ENCODE results near the gene ABLIM2. TPM values are rescaled to one million over a fixed set of nuclear protein-coding genes. Genes with fewer than 3 reads are reported as not detected.

Gene ABLIM2
- total and polyA plus RNA-seq, 4 experiments from 2014 or later: 0.44 to 7.9 (median 3.8) TPM

DNA sequence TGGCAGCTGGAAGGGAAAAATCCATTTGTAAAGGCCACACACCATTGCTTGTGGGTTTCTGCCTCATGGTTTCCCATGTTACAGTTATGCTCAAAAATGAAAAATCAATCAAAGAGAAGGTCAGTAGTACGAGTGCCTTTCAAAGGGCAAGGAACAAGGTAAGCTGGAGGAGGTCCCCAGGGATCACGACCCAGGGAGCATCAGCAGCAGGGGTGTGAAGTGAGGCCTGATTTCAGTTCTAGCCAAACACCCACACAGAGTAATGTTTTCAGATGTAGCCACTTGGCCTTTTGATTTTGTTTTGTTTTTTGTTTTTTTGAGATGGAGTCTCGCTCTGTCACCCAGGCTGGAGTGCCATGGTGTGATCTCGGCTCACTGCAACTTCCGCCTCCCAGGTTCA is 149.5 kb downstream of the ABLIM2 start:
- H3K4me3 Mint-ChIP-seq: no peak overlapping the region
- H3K4me1 ChIP-seq (ENCODE audit: insufficient read depth, low read length): no peaks in the 10 kb centered on the region
- peaks cover 2 to 26% of the 10 kb centered on the region in 2 donors for H3K36me3 Mint-ChIP-seq
- ChIA-PET POLR2A (ENCODE audit: partially characterized antibody) (no interaction called here), CTCF (ENCODE audit: partially characterized antibody) (no interaction called here)
- no peaks in the 10 kb centered on the region for H3K27me3 Mint-ChIP-seq
- no peak overlapping the region for H3K27ac ChIP-seq (ENCODE audit: low read depth, low read length)
- no peak overlapping the region for H3K4me3 ChIP-seq (ENCODE audit: low read length in 2 of 2)
- DNase-seq: no peak
- no peak overlapping the region for H3K27ac Mint-ChIP-seq
- peaks cover 0 to 2% (median 0%) of the 10 kb centered on the region in 4 donors for H3K4me1 Mint-ChIP-seq
- no peaks in the 10 kb centered on the region for H3K27me3 ChIP-seq (ENCODE audit: insufficient read depth, low read length)
- no peaks in the 10 kb centered on the region for H3K36me3 ChIP-seq (ENCODE audit: insufficient read depth, low read length)
- H3K9me3 ChIP-seq (ENCODE audit: control insufficient read depth in 1 of 2, low read length in 2 of 2): no peaks in the 10 kb centered on the region
- intact Hi-C loops (cut with micrococcal nuclease): no loop called here
- H3K9me3 Mint-ChIP-seq: no peaks in the 10 kb centered on the region

DNA sequence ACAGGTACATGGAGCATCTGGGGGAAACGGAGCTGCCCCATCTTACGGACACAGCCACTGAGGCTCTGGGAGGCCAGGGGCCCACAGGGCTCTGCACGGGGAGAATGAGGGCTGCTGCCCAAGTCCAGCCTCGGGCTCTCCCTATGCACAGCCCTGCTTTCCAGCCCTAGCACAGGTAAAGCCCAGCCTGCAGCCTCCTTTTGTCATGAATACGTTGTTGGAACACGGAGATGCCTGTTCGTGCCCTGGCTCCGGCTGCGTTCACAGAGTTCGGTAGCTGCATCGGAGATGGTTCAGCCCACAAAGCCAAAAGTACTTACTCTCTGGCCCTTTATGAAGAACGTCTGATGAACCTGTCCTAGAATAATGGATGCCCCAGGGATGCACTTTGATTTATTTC is 150.2 kb downstream of the ABLIM2 start:
- DNase-seq: no peak
- Histone ChIP-seq H3K4me3 (ENCODE audit: low read length in 2 of 2) (no peak overlapping the region), H3K36me3 (ENCODE audit: insufficient read depth, low read length) (no peaks in the 10 kb centered on the region), H3K27me3 (ENCODE audit: insufficient read depth, low read length) (no peaks in the 10 kb centered on the region), H3K27ac (ENCODE audit: low read depth, low read length) (no peak overlapping the region), H3K9me3 (ENCODE audit: control insufficient read depth in 1 of 2, low read length in 2 of 2) (no peaks in the 10 kb centered on the region), H3K4me1 (ENCODE audit: insufficient read depth, low read length) (no peaks in the 10 kb centered on the region)
- ChIA-PET CTCF (ENCODE audit: partially characterized antibody) (no interaction called here), POLR2A (ENCODE audit: partially characterized antibody) (no interaction called here)
- Mint-ChIP-seq H3K4me3 (no peak overlapping the region), H3K4me1 (peaks cover 0 to 2% (median 0%) of the 10 kb centered on the region in 4 donors), H3K27ac (no peak overlapping the region), H3K27me3 (no peaks in the 10 kb centered on the region), H3K9me3 (no peaks in the 10 kb centered on the region), H3K36me3 (peaks cover 2 to 26% of the 10 kb centered on the region in 2 donors)
- intact Hi-C loops (cut with micrococcal nuclease): no loop called here

DNA sequence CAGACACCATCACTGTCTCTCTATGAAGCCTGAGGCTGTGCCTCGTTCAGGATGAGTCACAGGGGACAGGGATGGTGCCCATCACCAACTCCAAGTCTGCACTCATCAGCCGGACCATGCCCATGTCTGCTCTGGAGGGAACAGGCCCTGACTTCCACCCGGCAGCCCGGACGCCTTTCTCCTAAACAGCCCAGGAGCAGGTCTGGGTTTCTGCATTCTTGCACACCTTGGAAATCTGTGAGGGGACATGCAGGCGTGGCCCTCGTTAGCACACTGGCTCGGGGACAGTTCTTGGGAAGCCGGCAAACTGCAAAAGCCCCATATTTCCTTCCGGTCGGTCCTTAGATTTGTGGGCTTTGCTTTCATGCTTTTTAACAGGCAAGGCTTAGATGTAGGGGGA is 151.0 kb downstream of the ABLIM2 start:
- peaks cover 0 to under 1% (median 0%) of the 10 kb centered on the region in 4 donors for H3K4me1 Mint-ChIP-seq
- H3K9me3 Mint-ChIP-seq: no peaks in the 10 kb centered on the region
- H3K36me3 ChIP-seq (ENCODE audit: insufficient read depth, low read length): no peaks in the 10 kb centered on the region
- ChIA-PET POLR2A (ENCODE audit: partially characterized antibody) (no interaction called here), CTCF (ENCODE audit: partially characterized antibody) (no interaction called here)
- no peaks in the 10 kb centered on the region for H3K27me3 Mint-ChIP-seq
- H3K27ac ChIP-seq (ENCODE audit: low read depth, low read length): no peak overlapping the region
- H3K9me3 ChIP-seq (ENCODE audit: control insufficient read depth in 1 of 2, low read length in 2 of 2): no peaks in the 10 kb centered on the region
- no peak overlapping the region for H3K4me3 ChIP-seq (ENCODE audit: low read length in 2 of 2)
- H3K4me1 ChIP-seq (ENCODE audit: insufficient read depth, low read length): no peaks in the 10 kb centered on the region
- DNase-seq: no peak
- no peak overlapping the region for H3K27ac Mint-ChIP-seq
- no peak overlapping the region for H3K4me3 Mint-ChIP-seq
- H3K36me3 Mint-ChIP-seq: peaks cover 2 to 26% of the 10 kb centered on the region in 2 donors
- H3K27me3 ChIP-seq (ENCODE audit: insufficient read depth, low read length): no peaks in the 10 kb centered on the region
- intact Hi-C loops (cut with micrococcal nuclease): no loop called here

DNA sequence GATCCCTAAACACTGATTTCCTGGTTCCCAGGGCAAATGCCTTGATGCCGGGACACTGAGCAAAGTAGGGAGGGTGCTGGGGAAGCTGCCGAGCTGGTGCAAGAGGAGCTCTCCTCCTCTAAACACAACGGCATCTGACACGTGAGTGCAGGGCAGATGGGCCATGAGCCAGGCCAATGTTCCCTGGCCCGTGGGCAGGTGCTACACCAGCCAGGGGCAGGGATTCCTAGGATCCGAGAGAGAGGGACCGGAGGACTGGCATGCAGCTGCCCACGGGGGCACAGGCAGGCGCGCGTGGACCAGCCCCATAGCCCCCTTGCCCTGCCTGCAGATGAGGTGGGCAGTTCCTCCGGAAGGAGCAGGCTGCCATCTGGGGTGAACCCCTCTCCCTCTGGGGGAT is 152.1 kb downstream of the ABLIM2 start:
- intact Hi-C loops (cut with micrococcal nuclease): no loop called here
- H3K4me1 Mint-ChIP-seq: no peaks in the 10 kb centered on the region
- H3K27me3 ChIP-seq (ENCODE audit: insufficient read depth, low read length): no peaks in the 10 kb centered on the region
- no peak for DNase-seq
- H3K36me3 Mint-ChIP-seq: peaks cover 2 to 26% of the 10 kb centered on the region in 2 donors
- no peak overlapping the region for H3K27ac ChIP-seq (ENCODE audit: low read depth, low read length)
- no peak overlapping the region for H3K4me3 ChIP-seq (ENCODE audit: low read length in 2 of 2)
- H3K27me3 Mint-ChIP-seq: no peaks in the 10 kb centered on the region
- no peaks in the 10 kb centered on the region for H3K9me3 Mint-ChIP-seq
- no peaks in the 10 kb centered on the region for H3K36me3 ChIP-seq (ENCODE audit: insufficient read depth, low read length)
- no peaks in the 10 kb centered on the region for H3K4me1 ChIP-seq (ENCODE audit: insufficient read depth, low read length)
- CTCF ChIA-PET (ENCODE audit: partially characterized antibody): no interaction called here
- no peak overlapping the region for H3K27ac Mint-ChIP-seq
- H3K9me3 ChIP-seq (ENCODE audit: control insufficient read depth in 1 of 2, low read length in 2 of 2): no peaks in the 10 kb centered on the region
- POLR2A ChIA-PET (ENCODE audit: partially characterized antibody): no interaction called here
- H3K4me3 Mint-ChIP-seq: no peak overlapping the region

DNA sequence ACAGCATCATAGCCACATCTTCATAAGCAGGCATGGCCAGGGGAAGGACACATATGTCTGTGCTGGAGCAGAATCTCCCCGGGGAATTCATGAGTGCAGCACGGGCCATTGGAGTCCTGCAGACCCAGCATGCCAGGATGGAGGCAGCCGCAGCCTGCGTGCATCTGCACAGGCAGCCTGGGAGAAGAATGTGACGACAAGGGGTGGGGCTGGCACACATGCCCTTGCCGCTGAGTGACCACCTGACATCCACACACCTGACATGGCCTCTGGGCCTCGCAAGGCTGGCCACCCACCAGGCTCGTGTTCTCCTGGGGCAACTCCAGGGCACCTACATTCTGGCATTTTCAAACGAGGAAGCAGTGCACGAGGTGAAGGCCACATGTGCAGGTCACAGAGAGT is 152.8 kb downstream of the ABLIM2 start:
- CTCF ChIA-PET (ENCODE audit: partially characterized antibody): no interaction called here
- Mint-ChIP-seq H3K4me3 (no peak overlapping the region), H3K27ac (no peak overlapping the region), H3K27me3 (no peaks in the 10 kb centered on the region), H3K9me3 (no peaks in the 10 kb centered on the region), H3K4me1 (no peaks in the 10 kb centered on the region), H3K36me3 (peaks cover 2 to 26% of the 10 kb centered on the region in 2 donors)
- no peak for DNase-seq
- intact Hi-C loops (cut with micrococcal nuclease): no loop called here
- Histone ChIP-seq H3K4me1 (ENCODE audit: insufficient read depth, low read length) (no peaks in the 10 kb centered on the region), H3K4me3 (ENCODE audit: low read length in 2 of 2) (no peak overlapping the region), H3K9me3 (ENCODE audit: control insufficient read depth in 1 of 2, low read length in 2 of 2) (no peaks in the 10 kb centered on the region), H3K27me3 (ENCODE audit: insufficient read depth, low read length) (no peaks in the 10 kb centered on the region), H3K36me3 (ENCODE audit: insufficient read depth, low read length) (no peaks in the 10 kb centered on the region), H3K27ac (ENCODE audit: low read depth, low read length) (no peak overlapping the region)
- POLR2A ChIA-PET (ENCODE audit: partially characterized antibody): no interaction called here

DNA sequence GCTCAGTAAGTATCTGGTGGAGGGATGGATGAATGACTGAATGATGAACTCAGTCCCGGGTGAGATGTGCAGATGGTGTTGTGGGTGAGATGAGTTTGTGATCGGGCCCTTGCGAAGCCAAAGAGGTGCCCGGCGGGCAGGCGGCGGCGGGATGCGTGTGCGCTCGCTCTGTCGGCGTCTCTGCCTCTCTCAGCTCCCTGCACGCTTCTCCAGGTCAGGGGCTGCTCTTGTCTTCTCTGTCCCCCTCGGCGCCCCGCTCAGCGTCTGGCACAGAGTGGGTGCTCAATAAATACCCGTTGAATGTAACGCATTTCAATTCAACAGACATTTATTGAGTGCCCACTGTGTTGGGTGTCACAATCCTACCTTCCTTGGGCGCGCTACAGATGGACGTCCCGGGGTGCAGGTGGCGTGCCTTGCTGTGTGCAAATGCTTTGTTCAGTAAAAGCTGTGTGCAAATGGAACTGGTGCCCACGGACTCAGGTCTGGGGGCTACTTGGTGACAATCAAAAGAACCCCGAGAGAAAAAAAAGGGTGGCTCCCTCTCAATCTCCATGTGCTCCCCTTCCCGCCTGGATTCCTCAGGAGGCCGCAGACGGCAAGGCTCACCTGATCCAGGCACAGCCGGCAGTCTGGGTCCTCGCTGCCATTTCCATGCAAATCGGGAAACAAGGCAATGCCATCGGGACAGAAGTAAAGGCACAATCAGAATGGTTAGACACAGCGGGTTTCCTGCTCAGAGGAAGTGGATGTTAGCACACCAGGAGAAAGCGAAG is 153.4 kb downstream of the ABLIM2 start:
- no peaks in the 10 kb centered on the region for H3K9me3 Mint-ChIP-seq
- Histone ChIP-seq H3K36me3 (ENCODE audit: insufficient read depth, low read length) (no peaks in the 10 kb centered on the region), H3K27ac (ENCODE audit: low read depth, low read length) (no peak overlapping the region), H3K9me3 (ENCODE audit: control insufficient read depth in 1 of 2, low read length in 2 of 2) (no peaks in the 10 kb centered on the region), H3K4me1 (ENCODE audit: insufficient read depth, low read length) (no peaks in the 10 kb centered on the region), H3K27me3 (ENCODE audit: insufficient read depth, low read length) (no peaks in the 10 kb centered on the region), H3K4me3 (ENCODE audit: low read length in 2 of 2) (no peak overlapping the region)
- H3K4me1 Mint-ChIP-seq: no peaks in the 10 kb centered on the region
- intact Hi-C loops (cut with micrococcal nuclease): no loop called here
- no peak for DNase-seq
- H3K27ac Mint-ChIP-seq: no peak overlapping the region
- peaks cover 2 to 26% of the 10 kb centered on the region in 2 donors for H3K36me3 Mint-ChIP-seq
- H3K4me3 Mint-ChIP-seq: no peak overlapping the region
- no peaks in the 10 kb centered on the region for H3K27me3 Mint-ChIP-seq
- ChIA-PET POLR2A (ENCODE audit: partially characterized antibody) (no interaction called here), CTCF (ENCODE audit: partially characterized antibody) (no interaction called here)

DNA sequence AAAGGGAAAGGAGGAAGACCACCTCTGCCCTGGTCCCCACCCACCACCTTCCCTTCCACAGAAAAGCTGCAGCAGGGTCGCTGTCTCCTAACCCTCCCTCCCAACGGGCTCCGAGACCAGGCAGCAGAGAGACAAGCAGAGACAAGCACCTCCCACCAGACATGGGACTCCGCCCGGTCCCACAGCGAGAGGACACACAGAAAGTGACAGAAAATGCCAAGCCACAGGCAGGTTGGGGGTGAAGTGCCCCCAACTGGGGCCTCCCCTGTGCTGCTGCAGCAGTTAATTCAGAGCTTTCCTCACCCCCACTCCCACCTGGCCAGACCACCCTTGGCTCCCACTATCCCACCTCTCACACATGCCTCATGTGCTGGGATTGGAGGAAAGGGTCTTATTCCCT is 154.5 kb downstream of the ABLIM2 start:
- H3K4me3 Mint-ChIP-seq: no peak overlapping the region
- CTCF ChIA-PET (ENCODE audit: partially characterized antibody): no interaction called here
- H3K27ac Mint-ChIP-seq: no peak overlapping the region
- H3K9me3 Mint-ChIP-seq: no peaks in the 10 kb centered on the region
- no peak for DNase-seq
- H3K27me3 Mint-ChIP-seq: no peaks in the 10 kb centered on the region
- H3K4me1 Mint-ChIP-seq: no peaks in the 10 kb centered on the region
- intact Hi-C loops (cut with micrococcal nuclease): no loop called here
- POLR2A ChIA-PET (ENCODE audit: partially characterized antibody): no interaction called here
- Histone ChIP-seq H3K4me1 (ENCODE audit: insufficient read depth, low read length) (no peaks in the 10 kb centered on the region), H3K27ac (ENCODE audit: low read depth, low read length) (no peak overlapping the region), H3K9me3 (ENCODE audit: control insufficient read depth in 1 of 2, low read length in 2 of 2) (no peaks in the 10 kb centered on the region), H3K36me3 (ENCODE audit: insufficient read depth, low read length) (no peaks in the 10 kb centered on the region), H3K4me3 (ENCODE audit: low read length in 2 of 2) (no peak overlapping the region), H3K27me3 (ENCODE audit: insufficient read depth, low read length) (no peaks in the 10 kb centered on the region)
- peaks cover 2 to 26% of the 10 kb centered on the region in 2 donors for H3K36me3 Mint-ChIP-seq

All from CD4-positive, alpha-beta memory T cell (primary cell).